Measurements from ENCODE around the gene DCDC2.
A peak's percentile ranks its signal among the peaks of the same experiment; 100 is the strongest.
"Not testable (repeated sequence)": the region's sequence is repeated elsewhere in the genome, so short reads cannot be mapped to it uniquely, and the experiment has no call there.

DCDC2 gene

GRCh38 chr6:24357336-24358218 lies at the start of gene DCDC2:
TSS of gene DCDC2 (minus strand) at chr6:24358059. CDS start at chr6:24357750, 309 bp downstream.
- TF ChIP-seq, protein P1, sequence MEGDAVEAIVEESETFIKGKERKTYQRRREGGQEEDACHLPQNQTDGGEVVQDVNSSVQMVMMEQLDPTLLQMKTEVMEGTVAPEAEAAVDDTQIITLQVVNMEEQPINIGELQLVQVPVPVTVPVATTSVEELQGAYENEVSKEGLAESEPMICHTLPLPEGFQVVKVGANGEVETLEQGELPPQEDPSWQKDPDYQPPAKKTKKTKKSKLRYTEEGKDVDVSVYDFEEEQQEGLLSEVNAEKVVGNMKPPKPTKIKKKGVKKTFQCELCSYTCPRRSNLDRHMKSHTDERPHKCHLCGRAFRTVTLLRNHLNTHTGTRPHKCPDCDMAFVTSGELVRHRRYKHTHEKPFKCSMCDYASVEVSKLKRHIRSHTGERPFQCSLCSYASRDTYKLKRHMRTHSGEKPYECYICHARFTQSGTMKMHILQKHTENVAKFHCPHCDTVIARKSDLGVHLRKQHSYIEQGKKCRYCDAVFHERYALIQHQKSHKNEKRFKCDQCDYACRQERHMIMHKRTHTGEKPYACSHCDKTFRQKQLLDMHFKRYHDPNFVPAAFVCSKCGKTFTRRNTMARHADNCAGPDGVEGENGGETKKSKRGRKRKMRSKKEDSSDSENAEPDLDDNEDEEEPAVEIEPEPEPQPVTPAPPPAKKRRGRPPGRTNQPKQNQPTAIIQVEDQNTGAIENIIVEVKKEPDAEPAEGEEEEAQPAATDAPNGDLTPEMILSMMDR (conservative IDR thresholded peaks at IDR 0.05; ENCODE audit: control insufficient read depth, insufficient read depth, low read depth, low read length) = no peak
- DNase-seq (ENCODE audit: low read depth) = peak; percentile 2
- no peak within 1 kb of the TSS for H3K4me3 ChIP-seq (ENCODE audit: control insufficient read depth, low read depth, low read length)

DNA sequence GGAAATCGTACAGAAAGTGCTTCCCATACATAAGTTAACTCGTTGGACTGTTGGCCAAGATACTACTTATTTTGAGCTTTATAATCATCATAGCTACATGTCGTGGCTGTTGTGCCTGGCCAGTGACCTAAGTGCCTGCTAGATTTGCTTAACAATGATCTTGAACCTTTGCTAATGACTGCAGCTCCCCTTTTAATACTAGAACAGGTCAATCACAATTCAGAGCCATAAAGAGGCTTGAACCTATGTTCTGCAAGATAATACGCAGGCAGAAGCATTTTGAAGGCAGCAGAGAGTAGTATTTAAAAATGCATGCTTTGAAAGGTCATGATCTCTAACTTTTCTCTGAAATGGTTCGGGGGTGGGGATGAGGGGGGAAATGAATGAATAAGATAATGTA lies 47.4 kb upstream of the DCDC2 start:
- DNase-seq (ENCODE audit: low read depth) = no peak
- H3K4me3 ChIP-seq (ENCODE audit: control insufficient read depth, low read depth, low read length) = no peak overlapping the region
- TF ChIP-seq, protein P1 (conservative IDR thresholded peaks at IDR 0.05; ENCODE audit: control insufficient read depth, insufficient read depth, low read depth, low read length) = no peak

DNA sequence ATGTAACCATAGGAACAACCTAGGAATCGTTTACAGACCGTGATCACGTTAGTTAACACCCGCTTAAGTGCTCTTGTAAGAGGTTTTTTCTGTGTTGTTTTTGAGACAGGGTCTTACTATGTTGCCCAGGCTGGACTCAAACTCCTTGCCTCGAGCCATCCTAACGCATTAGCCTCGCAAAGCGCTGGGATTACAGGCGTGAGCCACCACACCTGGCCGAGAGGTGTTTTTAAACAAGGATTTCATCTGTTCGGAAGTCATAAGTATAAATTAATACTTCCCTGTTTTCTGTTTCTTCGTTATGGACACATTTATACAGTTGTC lies 45.6 kb upstream of the DCDC2 start:
- H3K4me3 ChIP-seq (ENCODE audit: control insufficient read depth, low read depth, low read length) = peak overlapping the region; percentile 80
- no peak for DNase-seq (ENCODE audit: low read depth)
- TF ChIP-seq, protein P1 (conservative IDR thresholded peaks at IDR 0.05; ENCODE audit: control insufficient read depth, insufficient read depth, low read depth, low read length) = no peak

DNA sequence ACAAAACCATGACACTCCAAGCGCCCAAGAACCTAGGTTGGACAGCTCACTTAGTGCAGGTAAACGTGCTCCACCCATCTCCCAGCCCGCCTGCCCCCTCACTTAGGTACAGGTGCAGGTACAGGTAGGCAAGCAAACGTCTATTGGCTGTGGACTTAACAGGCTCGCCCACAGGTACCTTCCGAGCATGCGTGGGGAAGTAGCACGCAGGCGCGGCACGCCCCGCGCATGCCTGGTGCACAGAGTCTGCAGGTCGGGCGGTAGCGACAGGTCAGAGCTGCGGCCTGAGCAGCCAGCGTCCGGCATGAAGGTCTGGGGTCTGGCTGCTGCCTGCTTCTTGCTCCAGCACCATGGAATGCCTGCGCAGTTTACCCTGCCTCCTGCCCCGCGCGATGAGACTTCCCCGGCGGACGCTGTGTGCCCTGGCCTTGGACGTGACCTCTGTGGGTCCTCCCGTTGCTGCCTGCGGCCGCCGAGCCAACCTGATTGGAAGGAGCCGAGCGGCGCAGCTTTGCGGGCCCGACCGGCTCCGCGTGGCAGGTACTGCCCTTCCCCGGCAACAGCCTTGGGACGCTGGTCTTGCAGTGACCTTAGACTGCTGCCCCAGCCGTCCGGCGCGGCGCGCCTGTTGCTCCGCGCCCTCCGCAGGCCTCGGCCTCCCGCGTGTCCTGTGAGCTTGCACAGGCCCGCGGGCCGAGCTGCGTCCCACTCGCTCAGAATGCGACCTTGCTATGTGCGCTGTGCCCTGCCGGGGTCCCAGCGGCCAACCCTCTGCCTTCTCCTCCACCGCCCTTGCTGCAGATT lies 45.0 kb upstream of the DCDC2 start, which contains the start of gene MRS2:
TSS of gene MRS2 (plus strand) at position 240 of the 804 bp plus-strand sequence. CDS start at position 351, 111 bp downstream.
- peak within 1 kb of the TSS; percentile 80 for H3K4me3 ChIP-seq (ENCODE audit: control insufficient read depth, low read depth, low read length)
- DNase-seq (ENCODE audit: low read depth) = peak; percentile 62
- TF ChIP-seq, protein P1 (conservative IDR thresholded peaks at IDR 0.05; ENCODE audit: control insufficient read depth, insufficient read depth, low read depth, low read length) = no peak

- DNase-seq (ENCODE audit: low read depth) = no peak
- TF ChIP-seq, protein P1 (conservative IDR thresholded peaks at IDR 0.05; ENCODE audit: control insufficient read depth, insufficient read depth, low read depth, low read length) = no peak
- H3K4me3 ChIP-seq (ENCODE audit: control insufficient read depth, low read depth, low read length) = no peak overlapping the region
Observed at GRCh38 chr6:24401458-24401857, 43.6 kb upstream of the DCDC2 start.

DNA sequence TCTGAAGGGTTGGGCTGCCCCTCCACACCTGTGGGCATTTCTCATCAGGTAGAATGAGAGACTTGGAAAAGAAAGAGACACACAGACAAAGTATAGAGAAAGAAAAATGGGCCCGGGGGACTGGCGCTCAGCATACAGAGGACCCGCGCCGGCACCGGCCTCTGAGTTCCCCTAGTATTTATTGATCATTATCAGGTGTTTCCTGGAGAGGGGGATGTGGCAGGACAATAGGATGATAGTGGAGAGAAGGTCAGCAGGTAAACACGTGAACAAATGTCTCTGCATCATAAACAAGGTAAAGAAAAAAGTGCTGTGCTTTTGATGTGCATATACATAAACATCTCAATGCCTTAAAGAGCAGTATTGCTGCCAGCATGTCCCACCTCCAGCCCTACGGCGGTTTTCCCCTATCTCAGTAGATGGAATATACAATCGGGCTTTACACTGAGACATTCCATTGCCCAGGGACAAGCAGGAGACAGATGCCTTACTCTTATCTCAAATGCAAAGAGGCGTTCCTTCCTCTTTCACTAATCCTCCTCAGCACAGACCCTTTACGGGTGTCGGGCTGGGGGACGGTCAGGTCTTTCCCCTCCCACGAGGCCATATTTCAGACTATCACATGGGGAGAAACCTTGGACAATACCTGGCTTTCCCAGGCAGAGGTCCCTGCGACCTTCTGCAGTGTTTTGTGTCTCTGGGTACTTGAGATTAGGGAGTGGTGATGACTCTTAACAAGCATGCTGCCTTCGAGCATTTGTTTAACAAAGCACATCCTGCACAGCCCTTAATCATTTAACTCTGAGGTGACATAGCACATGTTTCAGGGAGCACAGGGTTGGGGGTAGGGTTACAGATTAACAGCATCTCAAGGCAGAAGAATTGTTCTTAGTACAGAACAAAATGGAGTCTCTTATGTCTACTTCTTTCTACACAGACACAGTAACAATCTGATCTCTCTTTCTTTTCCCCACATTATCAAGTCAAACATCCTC lies 42.5 kb upstream of the DCDC2 start:
- not testable (repeated sequence) for H3K4me3 ChIP-seq (ENCODE audit: control insufficient read depth, low read depth, low read length); DNase-seq (ENCODE audit: low read depth)
